ENCODE measurements around the gene NAT9.

NAT9 gene

GRCh38 chr17:74818291-74818938 lies 42.3 kb upstream of the NAT9 start:
- TF ChIP-seq CTCF (conservative IDR thresholded peaks at IDR 0.05; ENCODE audit: low read depth, low read length), result no peak
- no peak for DNase-seq (ENCODE audit: low read depth)
- no peak overlapping the region for H3K4me3 ChIP-seq (ENCODE audit: low read length)

GRCh38 chr17:74816905-74817620 lies 40.9 kb upstream of the NAT9 start:
- H3K4me3 ChIP-seq (ENCODE audit: low read length), result no peak overlapping the region
- no peak for TF ChIP-seq CTCF (conservative IDR thresholded peaks at IDR 0.05; ENCODE audit: low read depth, low read length)
- DNase-seq (ENCODE audit: low read depth), result no peak

DNA sequence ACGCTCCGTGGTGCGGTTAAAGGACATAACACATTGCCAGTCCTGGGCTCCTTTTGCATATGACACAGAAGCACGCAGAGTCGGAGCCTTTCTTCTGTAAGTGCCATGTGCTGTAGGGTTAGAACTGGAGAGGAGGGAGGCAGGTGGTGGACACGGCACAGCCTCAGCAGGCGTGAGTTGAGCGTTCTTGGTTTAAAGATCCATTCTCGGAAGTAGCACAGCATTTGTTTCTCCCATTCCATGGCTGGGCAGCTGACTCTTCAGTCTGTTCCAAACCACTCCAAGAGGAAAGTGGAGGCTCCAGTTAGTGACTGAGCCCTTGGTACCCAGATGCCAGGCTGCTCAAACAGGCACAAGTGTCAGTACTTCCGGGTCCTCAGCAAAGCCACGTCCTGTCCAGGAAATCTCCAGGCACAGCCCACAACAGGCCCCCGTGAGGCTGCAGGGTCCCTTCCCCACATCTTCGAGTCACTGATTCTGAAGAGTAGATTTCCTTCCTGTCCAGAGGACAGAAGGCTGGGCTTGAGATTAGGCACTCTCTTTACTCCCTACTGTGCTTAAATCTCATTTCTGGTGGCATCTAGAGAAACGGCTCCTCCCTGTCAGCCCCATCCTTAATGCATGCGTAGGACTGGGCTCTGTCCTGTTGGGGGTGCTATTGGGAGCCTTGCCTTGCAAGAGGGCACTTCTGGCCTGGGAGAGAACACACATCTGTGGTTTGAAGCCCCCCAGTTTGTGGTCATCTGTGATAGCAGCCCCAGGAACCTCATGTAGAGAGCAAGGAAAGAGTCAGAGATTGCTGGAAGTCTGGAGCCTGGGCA lies 39.6 kb upstream of the NAT9 start:
- peak; percentile 52 for TF ChIP-seq CTCF (conservative IDR thresholded peaks at IDR 0.05; ENCODE audit: low read depth, low read length)
- no peak for DNase-seq (ENCODE audit: low read depth)
- H3K4me3 ChIP-seq (ENCODE audit: low read length), result no peak overlapping the region

- TF ChIP-seq CTCF (conservative IDR thresholded peaks at IDR 0.05; ENCODE audit: low read depth, low read length), result no peak
- DNase-seq (ENCODE audit: low read depth), result no peak
- no peak overlapping the region for H3K4me3 ChIP-seq (ENCODE audit: low read length)
Observed at GRCh38 chr17:74815067-74815466, 38.9 kb upstream of the NAT9 start.

DNA sequence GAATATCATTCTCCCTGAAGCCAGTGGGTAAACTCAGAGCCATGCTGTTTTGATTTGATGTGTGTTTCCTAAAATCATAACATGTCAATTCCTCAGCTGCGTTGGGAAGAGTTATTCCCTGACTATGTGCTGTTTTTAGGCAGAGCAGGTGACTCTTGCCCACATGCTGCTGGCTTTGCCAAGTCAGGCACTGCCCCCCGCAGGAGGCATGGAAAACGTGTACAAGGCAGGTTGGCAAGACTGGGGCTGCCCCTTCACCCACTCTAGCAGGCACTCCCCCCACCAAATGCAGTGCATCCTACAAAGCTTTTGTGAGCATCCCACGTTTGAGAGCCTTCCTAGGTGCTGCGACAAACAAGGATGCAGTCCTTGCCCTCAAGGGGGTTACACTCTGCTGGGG lies 38.3 kb upstream of the NAT9 start:
- TF ChIP-seq CTCF (conservative IDR thresholded peaks at IDR 0.05; ENCODE audit: low read depth, low read length), result peak; percentile 18
- no peak overlapping the region for H3K4me3 ChIP-seq (ENCODE audit: low read length)
- no peak for DNase-seq (ENCODE audit: low read depth)

- no peak for TF ChIP-seq CTCF (conservative IDR thresholded peaks at IDR 0.05; ENCODE audit: low read depth, low read length)
- no peak for DNase-seq (ENCODE audit: low read depth)
- no peak overlapping the region for H3K4me3 ChIP-seq (ENCODE audit: low read length)
Observed at GRCh38 chr17:74812109-74813009, 36.2 kb upstream of the NAT9 start.
